Naive thymus-derived CD4-positive, alpha-beta T cell (primary cell): ENCODE measurements around the gene ID4. TPM values are rescaled to one million over a fixed set of nuclear protein-coding genes. Genes with fewer than 3 reads are reported as not detected.

Experiments
- ATAC-seq: fragments of 150-1000 bp; cut with Tn5 transposase; 2 replicates; pipeline ENCODE4 v1.10.0; 2021; ENCODE audit warnings: mild to moderate bottlenecking, moderate library complexity
- CTCF ChIA-PET: fragments of 350-600 bp; sonication (Branson Sonifier 250); formaldehyde crosslinking; loops from one replicate; lab custom pipeline; 2021; ENCODE audit warnings: antibody characterized with exemption; lab: Charles Lee
- POLR2A ChIA-PET: fragments of 350-600 bp; sonication (Branson Sonifier 250); formaldehyde crosslinking; loops from one replicate; lab custom pipeline; 2021; ENCODE audit warnings: antibody characterized with exemption, inconsistent platforms; lab: Charles Lee
- DNase-seq, 9 donors: peaks; one replicate each; pipeline versions ENCODE4 v3.0.0 to v3.0.0-alpha.2; 2020 to 2022; ENCODE audit warnings: mixed read lengths in 1 of 9
- H3K27ac ChIP-seq: one replicate; pipeline ENCODE4 v1.7.0; 2013; ENCODE audit warnings: mild to moderate bottlenecking, low read depth, low read length, moderate library complexity
- H3K27me3 ChIP-seq, 2 donors: one replicate each; pipeline ENCODE4 v1.7.0; 2013; ENCODE audit warnings: low read length in 2 of 2, mild to moderate bottlenecking in 2 of 2, moderate library complexity in 2 of 2; ENCODE audit not compliant: control insufficient read depth in 2 of 2, insufficient read depth in 2 of 2
- H3K36me3 ChIP-seq, 3 experiments: 1 replicate in 2 of 3; 2 replicates in 1 of 3; pipeline ENCODE4 v1.7.0; 2013; ENCODE audit warnings: low read length in 3 of 3, mild to moderate bottlenecking in 3 of 3, moderate library complexity in 1 of 3; ENCODE audit not compliant: insufficient read depth in 3 of 3, control insufficient read depth in 2 of 3
- H3K4me1 ChIP-seq, 2 donors: one replicate each; pipeline ENCODE4 v1.7.0; 2013; ENCODE audit warnings: low read length in 2 of 2, mild to moderate bottlenecking in 2 of 2, moderate library complexity in 1 of 2; ENCODE audit not compliant: control insufficient read depth in 2 of 2, insufficient read depth in 2 of 2
- H3K4me3 ChIP-seq: 2 replicates; pipeline ENCODE4 v1.7.0; 2013; ENCODE audit warnings: mild to moderate bottlenecking, low read length
- H3K9me3 ChIP-seq, 3 experiments: 1 replicate in 2 of 3; 2 replicates in 1 of 3; pipeline ENCODE4 v1.7.0; 2013; ENCODE audit warnings: low read length in 3 of 3; ENCODE audit not compliant: control insufficient read depth in 2 of 3
- H3K27ac Mint-ChIP-seq, 9 donors: one replicate each; pipeline ENCODE4 v1.8.0; 2020 to 2022; ENCODE audit warnings: mixed read lengths in 9 of 9, mild to moderate bottlenecking in 8 of 9, moderate library complexity in 5 of 9, inconsistent platforms in 2 of 9
- H3K27me3 Mint-ChIP-seq, 5 donors: one replicate each; pipeline ENCODE4 v1.8.0; 2021 to 2022; ENCODE audit warnings: mixed read lengths in 5 of 5, mild to moderate bottlenecking in 1 of 5
- H3K36me3 Mint-ChIP-seq, 5 donors: one replicate each; pipeline ENCODE4 v1.8.0; 2020 to 2022; ENCODE audit warnings: mixed read lengths in 5 of 5, mild to moderate bottlenecking in 3 of 5, inconsistent platforms in 1 of 5
- H3K4me1 Mint-ChIP-seq, 7 donors: one replicate each; pipeline ENCODE4 v1.8.0; 2020 to 2022; ENCODE audit warnings: mixed read lengths in 7 of 7, mild to moderate bottlenecking in 3 of 7, inconsistent platforms in 1 of 7
- H3K4me3 Mint-ChIP-seq, 10 donors: one replicate each; pipeline ENCODE4 v1.8.0; 2020 to 2022; ENCODE audit warnings: mild to moderate bottlenecking in 10 of 10, mixed read lengths in 10 of 10, moderate library complexity in 6 of 10, inconsistent platforms in 2 of 10
- H3K9me3 Mint-ChIP-seq, 11 donors: one replicate each; pipeline ENCODE4 v1.8.0; 2020 to 2022; ENCODE audit warnings: mixed read lengths in 11 of 11, mild to moderate bottlenecking in 4 of 11, inconsistent platforms in 1 of 11, moderate library complexity in 1 of 11
- intact Hi-C, 2 donors: fragments of 100-400 bp; cut with micrococcal nuclease; formaldehyde crosslinking; loops; one replicate each; pipeline ENCODE4 v1.15.1; 2023
- polyA plus RNA-seq, 2 donors: library from polyadenylated mRNA; unstranded; fragments of 300-500 nt; fragmentation: Illumina TruSeq; gene quantifications; one replicate each; pipeline ENCODE4 v1.2.3, GENCODE V29; 2021
- total RNA-seq, 6 experiments: library from RNA in 5 of 6; stranded (reverse) in 5 of 6; gene quantifications; 1 replicate in 5 of 6; 2 replicates in 1 of 6; pipeline ENCODE4 v1.2.3 and lab custom pipeline; 2021 to 2026

ID4 gene
- total and polyA plus RNA-seq, 7 experiments from 2014 or later: not detected

GRCh38 chr6:19876672-19877071, 39.5 kb downstream of the ID4 start:
- Histone ChIP-seq H3K27me3 (no peaks in the 10 kb centered on the region), H3K27ac (no peak overlapping the region), H3K9me3 (no peaks in the 10 kb centered on the region), H3K4me1 (no peaks in the 10 kb centered on the region), H3K36me3 (no peaks in the 10 kb centered on the region), H3K4me3 (no peak overlapping the region)
- Mint-ChIP-seq H3K9me3 (peaks cover 0 to 3% (median 0%) of the 10 kb centered on the region in 11 donors), H3K27ac (no peak overlapping the region), H3K27me3 (peaks cover 0 to 14% (median 5%) of the 10 kb centered on the region in 5 donors), H3K4me1 (no peaks in the 10 kb centered on the region), H3K36me3 (no peaks in the 10 kb centered on the region), H3K4me3 (no peak overlapping the region)
- intact Hi-C loops: no loop called here
- ATAC-seq (no peak), DNase-seq (no peak)
- ChIA-PET CTCF (no interaction called here), POLR2A (no interaction called here)

GRCh38 chr6:19879663-19880062, 42.5 kb downstream of the ID4 start:
- Histone ChIP-seq H3K27me3 (no peaks in the 10 kb centered on the region), H3K4me3 (no peak overlapping the region), H3K27ac (no peak overlapping the region), H3K36me3 (no peaks in the 10 kb centered on the region), H3K4me1 (no peaks in the 10 kb centered on the region), H3K9me3 (no peaks in the 10 kb centered on the region)
- H3K27ac Mint-ChIP-seq: no peak overlapping the region
- H3K27me3 Mint-ChIP-seq: peaks cover 0 to 7% (median 5%) of the 10 kb centered on the region in 5 donors
- POLR2A ChIA-PET: no interaction called here
- ATAC-seq (no peak), DNase-seq (no peak)
- H3K9me3 Mint-ChIP-seq: peaks cover 0 to 4% (median 0%) of the 10 kb centered on the region in 11 donors
- intact Hi-C loops: no loop called here
- no peaks in the 10 kb centered on the region for H3K36me3 Mint-ChIP-seq
- CTCF ChIA-PET: no interaction called here
- peaks cover 0 to 1% (median 0%) of the 10 kb centered on the region in 7 donors for H3K4me1 Mint-ChIP-seq
- no peak overlapping the region for H3K4me3 Mint-ChIP-seq

GRCh38 chr6:19880066-19880465, 42.9 kb downstream of the ID4 start:
- Histone ChIP-seq H3K27me3 (no peaks in the 10 kb centered on the region), H3K27ac (no peak overlapping the region), H3K9me3 (no peaks in the 10 kb centered on the region), H3K36me3 (no peaks in the 10 kb centered on the region), H3K4me3 (no peak overlapping the region), H3K4me1 (no peaks in the 10 kb centered on the region)
- no peak for DNase-seq
- H3K4me1 Mint-ChIP-seq: peaks cover 0 to 1% (median 0%) of the 10 kb centered on the region in 7 donors
- peaks cover 0 to 4% (median 0%) of the 10 kb centered on the region in 11 donors for H3K9me3 Mint-ChIP-seq
- peaks cover 0 to 7% (median 5%) of the 10 kb centered on the region in 5 donors for H3K27me3 Mint-ChIP-seq
- intact Hi-C loops: no loop called here
- no peaks in the 10 kb centered on the region for H3K36me3 Mint-ChIP-seq
- no peak overlapping the region for H3K4me3 Mint-ChIP-seq
- ChIA-PET CTCF (no interaction called here), POLR2A (no interaction called here)
- no peak overlapping the region for H3K27ac Mint-ChIP-seq
- no peak for ATAC-seq

- H3K27ac ChIP-seq: no peak overlapping the region
- no peaks in the 10 kb centered on the region for H3K27me3 ChIP-seq
- no peaks in the 10 kb centered on the region for H3K36me3 ChIP-seq
- Mint-ChIP-seq H3K36me3 (peaks cover 0 to 4% (median 0%) of the 10 kb centered on the region in 5 donors), H3K27ac (no peak overlapping the region), H3K27me3 (peaks cover 0 to 22% (median 9%) of the 10 kb centered on the region in 5 donors), H3K4me3 (no peak overlapping the region), H3K9me3 (peaks cover 0 to 22% (median 3%) of the 10 kb centered on the region in 11 donors), H3K4me1 (no peaks in the 10 kb centered on the region)
- H3K9me3 ChIP-seq: no peaks in the 10 kb centered on the region
- intact Hi-C loops: no loop called here
- ChIA-PET POLR2A (no interaction called here), CTCF (interaction anchor here (0.6 kb wide), 1 partner anchor 234 kb away, joined by 3 read pairs; no protein-coding TSS in a partner anchor)
- no peaks in the 10 kb centered on the region for H3K4me1 ChIP-seq
- H3K4me3 ChIP-seq: no peak overlapping the region
- DNase-seq (no peak), ATAC-seq (no peak)
Observed at GRCh38 chr6:19891451-19891850, 54.3 kb downstream of the ID4 start.
